GM18909 (cell line): ENCODE results near the gene HBD.

ENCODE experiments used
- ATAC-seq: cut with Tn5 transposase; IDR thresholded peaks from one replicate; pipeline ENCODE4 v1.9.1; 2021; ENCODE audit warnings: mild to moderate bottlenecking; ENCODE audit not compliant: unreplicated experiment, poor library complexity

Gene HBD

GRCh38 chr11:5237420-5237819, 3.1 kb upstream of the HBD start:
- ATAC-seq = no peak

GRCh38 chr11:5235364-5236095, 1.2 kb upstream of the HBD start:
- no peak for ATAC-seq

GRCh38 chr11:5233307-5233706, 976 bp downstream of the HBD start:
- ATAC-seq = no peak

- ATAC-seq = no peak
Measured at GRCh38 chr11:5232821-5233220, 1.5 kb downstream of the HBD start.

- ATAC-seq = no peak
Measured at GRCh38 chr11:5232176-5232575, 2.1 kb downstream of the HBD start.

- no peak for ATAC-seq
Measured at GRCh38 chr11:5231111-5231510, 3.2 kb downstream of the HBD start.

GRCh38 chr11:5230266-5230665, 4.0 kb downstream of the HBD start:
- ATAC-seq = no peak

- no peak for ATAC-seq
Measured at GRCh38 chr11:5229796-5230195, 4.5 kb downstream of the HBD start.

- ATAC-seq = no peak
Measured at GRCh38 chr11:5229356-5229755, 4.9 kb downstream of the HBD start.

- no peak for ATAC-seq
Measured at GRCh38 chr11:5228124-5228523, 6.2 kb downstream of the HBD start.

GRCh38 chr11:5227681-5228080, 6.6 kb downstream of the HBD start:
- no peak for ATAC-seq

GRCh38 chr11:5226732-5227310, 7.5 kb downstream of the HBD start, which contains the start of gene HBB:
TSS of gene HBB (minus strand) at chr11:5227071. CDS start at chr11:5227021, 50 bp downstream.
- ATAC-seq = no peak

- no peak for ATAC-seq
Measured at GRCh38 chr11:5225480-5225871, 8.8 kb downstream of the HBD start.

- no peak for ATAC-seq
Measured at GRCh38 chr11:5224538-5225479, 9.5 kb downstream of the HBD start.

GRCh38 chr11:5223686-5224085, 10.6 kb downstream of the HBD start:
- ATAC-seq = no peak

- ATAC-seq = no peak
Measured at GRCh38 chr11:5223146-5223545, 11.1 kb downstream of the HBD start.

GRCh38 chr11:5210376-5210885, 23.9 kb downstream of the HBD start:
- ATAC-seq = no peak

- peak; percentile 84 for ATAC-seq
Measured at GRCh38 chr11:5204787-5205186, 29.5 kb downstream of the HBD start.

GRCh38 chr11:5203366-5203765, 30.9 kb downstream of the HBD start:
- no peak for ATAC-seq

- no peak for ATAC-seq
Measured at GRCh38 chr11:5200582-5200981, 33.7 kb downstream of the HBD start, which contains the start of gene OR51V1. TSS of gene OR51V1 (minus strand) at chr11:5200682. CDS start at chr11:5200682, 0 bp downstream.

GRCh38 chr11:5198285-5198684, 36.0 kb downstream of the HBD start:
- ATAC-seq = no peak
